Right cardiac atrium (tissue), 5 donors: ENCODE results near the gene CHCHD6. TPM values are rescaled to one million over a fixed set of nuclear protein-coding genes. Genes with fewer than 3 reads are reported as not detected.

ENCODE experiments used
- ATAC-seq, 2 donors: fragments of 200-7000 bp; cut with Tn5 transposase; one replicate each; pipeline versions ENCODE4 v1.8.0 to v1.9.1; 2020; ENCODE audit warnings: moderate library complexity in 2 of 2, mild to moderate bottlenecking in 1 of 2
- DNase-seq, 3 donors: peaks; one replicate each; pipeline ENCODE4 v3.0.0-alpha.2; 2020
- H3K27ac ChIP-seq: one replicate; pipeline ENCODE4 v1.5.1; 2013; ENCODE audit warnings: mild to moderate bottlenecking, low read length, control low read depth, moderate library complexity
- H3K27me3 ChIP-seq: one replicate; pipeline ENCODE4 v1.6.1; 2013; ENCODE audit not compliant: control insufficient read depth, insufficient read depth
- H3K4me1 ChIP-seq: one replicate; pipeline ENCODE4 v1.6.1; 2013; ENCODE audit warnings: low read length; ENCODE audit not compliant: control insufficient read depth, insufficient read depth
- H3K4me3 ChIP-seq: one replicate; pipeline ENCODE4 v1.5.1; 2013; ENCODE audit warnings: low read length, control low read depth
- H3K9me3 ChIP-seq: one replicate; pipeline ENCODE4 v1.6.1; 2013; ENCODE audit warnings: low read length; ENCODE audit not compliant: control insufficient read depth
- WGBS: extraction: QIAGEN DNeasy Blood & Tissue Kit; methylation state at CpG from one replicate; pipeline ENCODE4 v1.1.7; 2013; 5-methylcytosine and 5-hydroxymethylcytosine counted together
- intact Hi-C, 4 donors: fragments of 100-400 bp; cut with DNase I; formaldehyde crosslinking; loops; one replicate each; pipeline versions ENCODE4 v1.11.0 to v1.14.0; 2022 to 2023
- polyA plus RNA-seq: library from polyadenylated mRNA; stranded (reverse); fragments of 200-250 nt; gene quantifications from one replicate; pipeline ENCODE4 v1.2.3, GENCODE V29; 2013
- total RNA-seq, 4 donors: library from RNA; stranded (reverse); fragmentation: NEBNext Ultra II Directional; extraction: Animal tissue kit (Norgen Biotek cat#: 25700); gene quantifications; one replicate each; pipeline ENCODE4 v1.2.1, GENCODE V29; 2021
- donor health status: healthy with polysubstance abuse.
- donor health status: DM: no; HTN: yes; CAD: no.
- donor health status: DM: no; HTN: no; CAD: no.
- donor health status: DM: no; HTN: yes; CAD: no; lungs with severe emphysema.
- donor health status: DM: yes; HTN: yes; CAD: no.

Gene CHCHD6
- total and polyA plus RNA-seq, 5 donors: 7.1 to 10.5 (median 9.3) TPM

DNA sequence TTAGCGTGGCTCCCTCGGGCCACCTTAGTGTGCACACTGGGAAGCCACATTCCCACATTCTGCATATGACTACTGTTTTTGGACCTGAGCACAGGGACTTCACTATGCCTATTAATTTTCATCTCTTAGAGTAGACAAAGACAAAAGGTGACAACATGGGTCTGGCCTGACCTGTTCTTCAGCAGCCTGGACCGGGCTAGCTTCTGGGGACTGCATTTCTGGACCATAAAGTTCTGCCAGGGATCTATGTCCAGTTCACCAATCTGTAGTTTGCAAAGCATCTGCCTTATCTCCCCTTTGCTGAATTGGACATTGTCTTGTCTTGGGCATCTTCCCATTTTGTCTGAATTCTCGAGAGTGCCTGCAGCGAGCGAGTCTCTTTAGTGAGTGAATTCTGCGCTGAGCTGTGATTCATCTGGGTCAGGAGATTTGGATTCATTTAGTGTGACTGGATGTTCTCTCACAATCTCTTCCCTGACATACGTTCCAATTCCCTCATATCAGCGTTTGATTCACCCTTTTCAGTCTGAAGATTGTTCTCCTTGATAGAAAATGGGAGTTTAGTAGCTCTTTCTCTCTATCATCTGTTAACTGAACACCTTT is 166.7 kb downstream of the CHCHD6 start:
- Histone ChIP-seq H3K4me3 (no peak overlapping the region), H3K9me3 (no peaks in the 10 kb centered on the region), H3K4me1 (no peaks in the 10 kb centered on the region), H3K27me3 (no peaks in the 10 kb centered on the region), H3K27ac (no peak overlapping the region)
- intact Hi-C loops: no loop called here
- 83% methylated on average over 9 of the region's 9 CpGs for WGBS
- ATAC-seq: peak in 1 of 2 donors; percentile 48
- DNase-seq: no peak

GRCh38 chr3:126872701-126873342 is 168.8 kb downstream of the CHCHD6 start:
- H3K27ac ChIP-seq: no peak overlapping the region
- no peak overlapping the region for H3K4me3 ChIP-seq
- ATAC-seq: no peak
- intact Hi-C loops: no loop called here
- H3K27me3 ChIP-seq: no peaks in the 10 kb centered on the region
- 94% methylated on average over 10 of the region's 10 CpGs for WGBS
- no peaks in the 10 kb centered on the region for H3K9me3 ChIP-seq
- H3K4me1 ChIP-seq: no peaks in the 10 kb centered on the region
- DNase-seq: no peak

GRCh38 chr3:126873416-126873815 is 169.4 kb downstream of the CHCHD6 start:
- Histone ChIP-seq H3K27ac (no peak overlapping the region), H3K9me3 (no peaks in the 10 kb centered on the region), H3K27me3 (no peaks in the 10 kb centered on the region), H3K4me3 (no peak overlapping the region), H3K4me1 (no peaks in the 10 kb centered on the region)
- WGBS: 98% methylated on average over 1 of the region's 1 CpG
- ATAC-seq (no peak), DNase-seq (no peak)
- intact Hi-C loops: no loop called here

DNA sequence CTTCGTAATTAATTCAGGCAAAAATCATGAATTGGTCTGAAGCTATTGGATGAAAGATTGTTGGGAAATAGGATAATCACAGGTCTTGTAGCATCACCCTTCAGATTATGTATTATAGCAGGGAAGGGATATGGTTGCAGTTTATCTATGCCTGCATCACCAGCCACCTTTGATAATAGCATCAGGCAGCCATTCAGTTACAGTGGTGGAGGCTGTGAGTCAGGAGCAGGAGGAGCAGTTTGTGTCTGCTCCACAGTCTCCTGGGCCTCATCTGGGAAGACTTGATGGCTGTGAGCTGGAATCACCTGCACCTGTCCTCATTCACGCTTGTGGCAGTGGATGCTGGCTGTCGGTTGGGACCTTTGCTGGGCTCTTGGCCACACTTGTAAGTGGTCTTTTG is 174.6 kb downstream of the CHCHD6 start:
- no peaks in the 10 kb centered on the region for H3K9me3 ChIP-seq
- no peak overlapping the region for H3K4me3 ChIP-seq
- DNase-seq (no peak), ATAC-seq (no peak)
- intact Hi-C loops: no loop called here
- WGBS: 98% methylated on average over 3 of the region's 3 CpGs
- no peak overlapping the region for H3K27ac ChIP-seq
- no peaks in the 10 kb centered on the region for H3K27me3 ChIP-seq
- H3K4me1 ChIP-seq: no peaks in the 10 kb centered on the region

GRCh38 chr3:126880901-126881300 is 176.9 kb downstream of the CHCHD6 start:
- Histone ChIP-seq H3K4me1 (no peaks in the 10 kb centered on the region), H3K27me3 (no peaks in the 10 kb centered on the region), H3K27ac (no peak overlapping the region), H3K4me3 (no peak overlapping the region), H3K9me3 (no peaks in the 10 kb centered on the region)
- DNase-seq (no peak), ATAC-seq (no peak)
- 86% methylated on average over 3 of the region's 3 CpGs for WGBS
- intact Hi-C loops: no loop called here

GRCh38 chr3:126881861-126882260 is 177.8 kb downstream of the CHCHD6 start:
- H3K4me3 ChIP-seq: no peak overlapping the region
- no peaks in the 10 kb centered on the region for H3K27me3 ChIP-seq
- H3K9me3 ChIP-seq: no peaks in the 10 kb centered on the region
- no peak for ATAC-seq
- 92% methylated on average over 6 of the region's 6 CpGs for WGBS
- no peaks in the 10 kb centered on the region for H3K4me1 ChIP-seq
- DNase-seq: no peak
- no peak overlapping the region for H3K27ac ChIP-seq
- intact Hi-C loops: no loop called here

DNA sequence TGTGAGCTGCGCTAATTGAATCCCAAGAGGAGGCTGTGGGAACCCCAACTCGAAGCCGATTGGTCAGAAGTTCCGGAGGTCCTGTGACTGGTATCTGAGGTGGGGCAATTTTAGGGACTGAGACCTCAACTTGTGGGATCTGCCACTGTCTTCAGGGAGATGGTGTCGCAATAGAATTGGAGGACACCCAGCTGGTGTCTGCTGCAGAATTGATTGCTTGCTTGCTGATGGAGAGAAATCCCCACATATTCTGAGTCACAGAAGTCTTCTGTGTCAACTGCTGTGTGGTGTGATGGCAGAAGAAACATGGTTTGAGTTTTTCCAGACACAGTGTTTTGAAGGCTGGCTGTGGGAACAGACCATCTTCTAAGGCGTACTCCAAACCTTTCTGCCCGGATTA is 179.2 kb downstream of the CHCHD6 start:
- intact Hi-C loops: no loop called here
- Histone ChIP-seq H3K9me3 (no peaks in the 10 kb centered on the region), H3K4me3 (no peak overlapping the region), H3K27me3 (no peaks in the 10 kb centered on the region), H3K27ac (no peak overlapping the region), H3K4me1 (no peaks in the 10 kb centered on the region)
- ATAC-seq: peak; percentile 14 to 39
- 92% methylated on average over 7 of the region's 7 CpGs for WGBS
- peak in 1 of 3 donors; percentile 45 for DNase-seq

GRCh38 chr3:126885425-126885824 is 181.4 kb downstream of the CHCHD6 start:
- Histone ChIP-seq H3K4me1 (no peaks in the 10 kb centered on the region), H3K27ac (no peak overlapping the region)

DNA sequence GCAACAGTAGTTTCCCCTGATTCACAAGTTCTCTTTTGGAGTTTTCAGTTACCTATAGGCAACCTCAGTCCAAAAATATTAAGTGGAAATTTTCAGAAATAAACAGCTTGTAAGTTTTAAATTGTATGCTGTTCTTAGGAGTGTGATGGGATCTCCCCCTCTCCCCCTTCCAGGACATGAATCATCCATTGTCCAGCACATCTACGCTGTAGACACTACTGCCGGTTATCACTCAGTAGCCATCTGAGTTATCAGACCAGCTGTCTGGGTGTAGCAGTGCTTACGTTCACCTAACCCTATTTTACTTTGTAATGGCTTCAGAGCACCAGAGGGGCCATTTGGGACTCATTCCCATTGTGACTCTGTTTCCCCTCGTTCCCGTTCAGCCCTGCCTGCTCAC is 182.2 kb downstream of the CHCHD6 start:
- no peaks in the 10 kb centered on the region for H3K9me3 ChIP-seq
- 73% methylated on average over 5 of the region's 5 CpGs for WGBS
- no peaks in the 10 kb centered on the region for H3K4me1 ChIP-seq
- H3K27me3 ChIP-seq: no peaks in the 10 kb centered on the region
- ATAC-seq (no peak), DNase-seq (no peak)
- intact Hi-C loops: no loop called here
- no peak overlapping the region for H3K4me3 ChIP-seq
- H3K27ac ChIP-seq: no peak overlapping the region

More at GRCh38 chr3:126885425-126885824, 181.4 kb downstream of the CHCHD6 start:
- 46% methylated on average over 1 of the region's 1 CpG for WGBS
- Histone ChIP-seq H3K9me3 (no peaks in the 10 kb centered on the region), H3K27me3 (no peaks in the 10 kb centered on the region), H3K4me3 (no peak overlapping the region)
- intact Hi-C loops: no loop called here
- DNase-seq (no peak), ATAC-seq (no peak)

DNA sequence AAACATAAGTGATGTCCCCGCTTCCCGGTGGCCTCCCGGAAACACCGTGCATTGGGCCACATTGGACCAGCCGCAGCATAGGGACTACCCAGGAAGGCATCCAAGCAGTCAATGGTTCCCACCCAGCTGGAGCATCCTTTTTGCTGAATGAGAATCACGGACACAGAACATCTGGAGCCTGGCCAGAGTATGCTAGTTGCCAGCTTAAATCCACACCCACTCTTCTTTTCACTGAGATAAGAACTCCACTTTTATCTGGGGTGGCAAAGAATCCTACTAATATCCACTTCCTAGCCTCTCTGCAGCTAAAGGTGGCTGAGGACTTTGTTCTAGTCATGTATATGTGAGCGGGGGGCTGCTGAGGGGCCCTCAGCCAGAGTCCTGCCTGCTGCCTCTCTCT is 183.6 kb downstream of the CHCHD6 start:
- no peak for ATAC-seq
- no peak overlapping the region for H3K4me3 ChIP-seq
- H3K9me3 ChIP-seq: no peaks in the 10 kb centered on the region
- no peaks in the 10 kb centered on the region for H3K27me3 ChIP-seq
- DNase-seq: no peak
- no peaks in the 10 kb centered on the region for H3K4me1 ChIP-seq
- intact Hi-C loops: no loop called here
- no peak overlapping the region for H3K27ac ChIP-seq
- 68% methylated on average over 7 of the region's 7 CpGs for WGBS

- no peaks in the 10 kb centered on the region for H3K27me3 ChIP-seq
- no peak overlapping the region for H3K4me3 ChIP-seq
- no peaks in the 10 kb centered on the region for H3K9me3 ChIP-seq
- DNase-seq: no peak
- intact Hi-C loops: no loop called here
- H3K27ac ChIP-seq: no peak overlapping the region
- 84% methylated on average over 5 of the region's 5 CpGs for WGBS
- no peaks in the 10 kb centered on the region for H3K4me1 ChIP-seq
- ATAC-seq: no peak
These were observed 184.2 kb downstream of the CHCHD6 start for GRCh38 chr3:126888186-126888760.
